Stimulated activated CD8-positive, alpha-beta memory T cell treated with anti-CD3 and anti-CD28 coated beads, Interleukin-2, amount 100 ng/mL, for 48 hours (primary cell): ENCODE results near the gene MED31.
"Not testable (repeated sequence)": the region's sequence is repeated elsewhere in the genome, so short reads cannot be mapped to it uniquely, and the experiment has no call there.

Experiments used
- DNase-seq, 2 donors: peaks; one replicate each; pipeline ENCODE4 v3.0.0-alpha.2; 2020; ENCODE audit warnings: low read depth in 2 of 2

Gene MED31

GRCh38 chr17:6651354-6651918 lies at the start of gene MED31, which contains the start of gene C17orf100:
MED31 (minus strand) TSS chr17:6651605; CDS start chr17:6651528, 77 bp downstream.
C17orf100 (plus strand) TSS chr17:6651762; CDS start chr17:6651914, 152 bp downstream.
- peak; percentile 92 to 93 for DNase-seq

- DNase-seq = no peak
Observed at GRCh38 chr17:6700948-6701307, 49.5 kb upstream of the MED31 start.

GRCh38 chr17:6699997-6700947 lies 48.9 kb upstream of the MED31 start:
- no peak for DNase-seq

- no peak for DNase-seq
Observed at GRCh38 chr17:6698004-6698403, 46.6 kb upstream of the MED31 start.

- no peak for DNase-seq
Observed at GRCh38 chr17:6696906-6697305, 45.5 kb upstream of the MED31 start.

- DNase-seq = no peak
Observed at GRCh38 chr17:6695565-6695964, 44.2 kb upstream of the MED31 start.

- no peak for DNase-seq
Observed at GRCh38 chr17:6695051-6695450, 43.6 kb upstream of the MED31 start.

GRCh38 chr17:6691958-6692357 lies 40.6 kb upstream of the MED31 start:
- DNase-seq = not testable (repeated sequence)

- DNase-seq = no peak
Observed at GRCh38 chr17:6691546-6691945, 40.1 kb upstream of the MED31 start.

- no peak for DNase-seq
Observed at GRCh38 chr17:6690641-6691040, 39.2 kb upstream of the MED31 start.

- no peak for DNase-seq
Observed at GRCh38 chr17:6688944-6689343, 37.5 kb upstream of the MED31 start.

- no peak for DNase-seq
Observed at GRCh38 chr17:6686026-6686425, 34.6 kb upstream of the MED31 start.

GRCh38 chr17:6684881-6685767 lies 33.7 kb upstream of the MED31 start:
- no peak for DNase-seq

- DNase-seq = no peak
Observed at GRCh38 chr17:6684460-6684783, 33.0 kb upstream of the MED31 start.

GRCh38 chr17:6683730-6684459 lies 32.5 kb upstream of the MED31 start:
- no peak for DNase-seq

GRCh38 chr17:6683081-6683684 lies 31.8 kb upstream of the MED31 start:
- no peak for DNase-seq

- no peak for DNase-seq
Observed at GRCh38 chr17:6682339-6682738, 30.9 kb upstream of the MED31 start.

- no peak for DNase-seq
Observed at GRCh38 chr17:6681671-6682070, 30.3 kb upstream of the MED31 start.

- DNase-seq = no peak
Observed at GRCh38 chr17:6681176-6681575, 29.8 kb upstream of the MED31 start.

- DNase-seq = no peak
Observed at GRCh38 chr17:6679241-6679640, 27.8 kb upstream of the MED31 start.

- DNase-seq = no peak
Observed at GRCh38 chr17:6677946-6678345, 26.5 kb upstream of the MED31 start.
